Heart right ventricle (tissue), 16 donors: Measurements from ENCODE around the gene NEK5. TPM values are rescaled to one million over a fixed set of nuclear protein-coding genes. Genes with fewer than 3 reads are reported as not detected.
"Not testable (repeated sequence)": the region's sequence is repeated elsewhere in the genome, so short reads cannot be mapped to it uniquely, and the experiment has no call there.

ENCODE experiments used
- ATAC-seq, 8 donors: fragments of 200-7000 bp; cut with Tn5 transposase; one replicate each; pipeline ENCODE4 v1.9.1; 2020; ENCODE audit warnings: mild to moderate bottlenecking in 8 of 8, moderate library complexity in 8 of 8, moderate number of reproducible peaks in 1 of 8
- DNase-seq, 2 donors: peaks; one replicate each; pipeline ENCODE4 v3.0.0-alpha.2; 2020
- H3K27ac ChIP-seq, 10 donors: fragments of 200-600 bp; sonication (generic) in 2 of 10; one replicate each; pipeline versions ENCODE4 v1.5.0 to v1.8.0; 2020 to 2022; ENCODE audit warnings: mild to moderate bottlenecking in 3 of 10
- H3K27me3 ChIP-seq, 7 donors: fragments of 200-600 bp; one replicate each; pipeline ENCODE4 v1.8.0; 2021 to 2022; ENCODE audit warnings: mild to moderate bottlenecking in 2 of 7
- H3K36me3 ChIP-seq, 9 donors: fragments of 200-600 bp; sonication (generic) in 1 of 9; one replicate each; pipeline versions ENCODE4 v1.5.0 to v1.8.0; 2020 to 2022; ENCODE audit warnings: mild to moderate bottlenecking in 2 of 9
- H3K4me1 ChIP-seq, 9 donors: fragments of 200-600 bp; sonication (generic) in 1 of 9; one replicate each; pipeline versions ENCODE4 v1.5.0 to v1.8.0; 2020 to 2022; ENCODE audit warnings: mild to moderate bottlenecking in 4 of 9
- H3K4me3 ChIP-seq, 10 donors: fragments of 200-600 bp; sonication (generic) in 2 of 10; one replicate each; pipeline versions ENCODE4 v1.5.0 to v1.8.0; 2020 to 2022; ENCODE audit warnings: mild to moderate bottlenecking in 7 of 10, moderate library complexity in 2 of 10
- H3K9me3 ChIP-seq, 11 donors: fragments of 200-600 bp in 10 of 11; sonication (generic) in 2 of 11; one replicate each; pipeline versions ENCODE4 v1.5.0 to v1.8.0; 2013 to 2022; ENCODE audit warnings: mild to moderate bottlenecking in 2 of 11, control low read depth in 1 of 11, moderate library complexity in 1 of 11
- CTCF ChIP-seq, 9 donors: fragments of 200-600 bp; sonication (generic) in 2 of 9; IDR thresholded peaks; one replicate each; pipeline versions ENCODE4 v1.5.0 to v1.8.0; 2021 to 2022; ENCODE audit warnings: antibody characterized with exemption in 9 of 9, mild to moderate bottlenecking in 5 of 9, moderate library complexity in 1 of 9
- WGBS, 2 donors: extraction: QIAGEN DNeasy Blood & Tissue Kit; methylation state at CpG; one replicate each; pipeline ENCODE4 v1.1.7; 2013; ENCODE audit warnings: inconsistent platforms in 1 of 2; 5-methylcytosine and 5-hydroxymethylcytosine counted together
- intact Hi-C, 10 donors: fragments of 100-400 bp; cut with DNase I; formaldehyde crosslinking; loops; one replicate each; pipeline versions ENCODE4 v1.11.1 to v1.14.2; 2022
- polyA plus RNA-seq, 2 donors: library from polyadenylated mRNA; stranded (reverse); fragments of 200-250 nt; gene quantifications; one replicate each; pipeline ENCODE4 v1.2.3, GENCODE V29; 2013
- total RNA-seq, 10 donors: library from RNA; stranded (reverse); fragmentation: NEBNext Ultra II Directional in 3 of 10; extraction: Animal tissue kit (Norgen Biotek cat#: 25700) in 3 of 10; gene quantifications; one replicate each; pipeline versions ENCODE4 v1.2.1 to v1.2.4, GENCODE V29; 2021 to 2023
- donor health status: Arrhythmogenic right ventricular cardiomyopathy.
- donor health status: ischemic (EF 13 %, LVEDD 7.1; RV severe dilation, severe dysfunction).
- donor health status: healthy with polysubstance abuse.
- donor health status: DM: no; HTN: yes; CAD: no.
- donor health status: DM: no; HTN: no; CAD: no.
- donor health status: ischemic (EF 25% LVEDD 6.9; RV normal size, moderate dysfunction).
- donor health status: ischemic (EF 25% LVEDD 5.7; RV mildly dilated, moderate dysfunction).
- donor health status: healthy.
- donor health status: DM: yes; HTN: yes; CAD: no.
- donor health status: Ischemic cardiomyopathy.
- donor health status: ischemic (EF 35%, LVEDD 5.7; RV mildly dilated, moderate dysfunction).
- donor health status: nonischemic (EF 11% LVEDD 7.7; RV severe dilation, severe dysfunction).
- donor health status: DM: yes; HTN: yes; CAD: no.
- donor health status: PGD.
- donor health status: ischemic (EF 29% LVEDD 5.4; RV normal size, mild dysfunction).
- donor health status: nonischemic (EF 23%, LVEDD 6.1; RV moderate dilation, normal function).

NEK5 gene
- total and polyA plus RNA-seq, 12 donors, result 0.03 to 0.93 (median 0.25) TPM; not detected in 1

GRCh38 chr13:52104624-52105023, 24.2 kb downstream of the NEK5 start:
- no peaks in the 10 kb centered on the region for H3K9me3 ChIP-seq
- H3K4me1 ChIP-seq, result no peaks in the 10 kb centered on the region
- ATAC-seq (no peak), DNase-seq (no peak)
- H3K4me3 ChIP-seq, result no peak overlapping the region
- no peaks in the 10 kb centered on the region for H3K36me3 ChIP-seq
- TF ChIP-seq CTCF (IDR thresholded peaks at IDR 0.05), result no peak
- intact Hi-C loops, result no loop called here
- no peak overlapping the region for H3K27ac ChIP-seq
- WGBS, 2 donors, result 93 to 100% methylated on average over 1 of the region's 1 CpG
- no peaks in the 10 kb centered on the region for H3K27me3 ChIP-seq

GRCh38 chr13:52103386-52103785, 25.5 kb downstream of the NEK5 start:
- Histone ChIP-seq H3K4me1 (no peaks in the 10 kb centered on the region), H3K4me3 (no peak overlapping the region), H3K9me3 (no peaks in the 10 kb centered on the region), H3K27me3 (no peaks in the 10 kb centered on the region), H3K27ac (no peak overlapping the region), H3K36me3 (no peaks in the 10 kb centered on the region)
- ATAC-seq (no peak), DNase-seq (no peak)
- WGBS, 2 donors, result 76 to 84% methylated on average over 5 of the region's 5 CpGs
- intact Hi-C loops, result no loop called here
- no peak for TF ChIP-seq CTCF (IDR thresholded peaks at IDR 0.05)

GRCh38 chr13:52102423-52102822, 26.4 kb downstream of the NEK5 start:
- H3K27ac ChIP-seq, H3K9me3 ChIP-seq, H3K36me3 ChIP-seq, ATAC-seq, H3K4me1 ChIP-seq, H3K27me3 ChIP-seq, H3K4me3 ChIP-seq, DNase-seq, intact Hi-C loops: not testable (repeated sequence)
- WGBS, 2 donors, result 96% methylated on average over 3 of the region's 3 CpGs

GRCh38 chr13:52097197-52097596, 31.7 kb downstream of the NEK5 start:
- Histone ChIP-seq H3K9me3 (no peaks in the 10 kb centered on the region), H3K27me3 (no peaks in the 10 kb centered on the region), H3K36me3 (no peaks in the 10 kb centered on the region), H3K27ac (no peak overlapping the region), H3K4me1 (no peaks in the 10 kb centered on the region), H3K4me3 (no peak overlapping the region)
- DNase-seq (no peak), ATAC-seq (no peak)
- TF ChIP-seq CTCF (IDR thresholded peaks at IDR 0.05), result no peak
- intact Hi-C loops, result no loop called here
- WGBS, 2 donors, result 90 to 94% methylated on average over 5 of the region's 5 CpGs

- intact Hi-C loops, result no loop called here
- no peak overlapping the region for H3K27ac ChIP-seq
- ATAC-seq (no peak), DNase-seq (no peak)
- no peaks in the 10 kb centered on the region for H3K4me1 ChIP-seq
- H3K4me3 ChIP-seq, result no peak overlapping the region
- H3K36me3 ChIP-seq, result no peaks in the 10 kb centered on the region
- H3K9me3 ChIP-seq, result no peaks in the 10 kb centered on the region
- no peaks in the 10 kb centered on the region for H3K27me3 ChIP-seq
- WGBS, 2 donors, result 90 to 93% methylated on average over 3 of the region's 3 CpGs
- no peak for TF ChIP-seq CTCF (IDR thresholded peaks at IDR 0.05)
These were observed 32.1 kb downstream of the NEK5 start for GRCh38 chr13:52096748-52097147.
